ENCODE data around the gene NAALADL2. TPM values are rescaled to one million over a fixed set of nuclear protein-coding genes. Genes with fewer than 3 reads are reported as not detected.

Gene NAALADL2
- total and polyA plus RNA-seq, 8 donors, result 0.76 to 15.4 (median 7.9) TPM

DNA sequence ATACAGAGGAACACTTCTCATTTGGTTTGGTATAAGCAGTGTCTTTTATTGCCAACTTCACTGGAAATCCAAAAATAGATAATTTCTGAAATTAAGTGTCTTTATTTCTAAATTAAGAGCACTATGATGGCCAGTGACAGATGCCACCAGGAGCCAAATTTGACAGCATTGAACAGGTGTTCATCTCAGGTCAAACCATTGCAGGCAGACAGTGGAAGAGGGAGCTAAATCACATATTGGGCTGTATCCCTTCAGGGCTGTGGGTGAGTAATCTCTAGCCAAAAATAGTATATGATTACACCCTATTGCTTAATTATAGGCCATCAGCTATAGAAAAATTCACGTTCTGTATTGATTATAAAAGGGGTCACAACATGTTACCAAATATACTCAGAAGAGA lies 457.7 kb downstream of the NAALADL2 start:
- TF ChIP-seq, protein P1, sequence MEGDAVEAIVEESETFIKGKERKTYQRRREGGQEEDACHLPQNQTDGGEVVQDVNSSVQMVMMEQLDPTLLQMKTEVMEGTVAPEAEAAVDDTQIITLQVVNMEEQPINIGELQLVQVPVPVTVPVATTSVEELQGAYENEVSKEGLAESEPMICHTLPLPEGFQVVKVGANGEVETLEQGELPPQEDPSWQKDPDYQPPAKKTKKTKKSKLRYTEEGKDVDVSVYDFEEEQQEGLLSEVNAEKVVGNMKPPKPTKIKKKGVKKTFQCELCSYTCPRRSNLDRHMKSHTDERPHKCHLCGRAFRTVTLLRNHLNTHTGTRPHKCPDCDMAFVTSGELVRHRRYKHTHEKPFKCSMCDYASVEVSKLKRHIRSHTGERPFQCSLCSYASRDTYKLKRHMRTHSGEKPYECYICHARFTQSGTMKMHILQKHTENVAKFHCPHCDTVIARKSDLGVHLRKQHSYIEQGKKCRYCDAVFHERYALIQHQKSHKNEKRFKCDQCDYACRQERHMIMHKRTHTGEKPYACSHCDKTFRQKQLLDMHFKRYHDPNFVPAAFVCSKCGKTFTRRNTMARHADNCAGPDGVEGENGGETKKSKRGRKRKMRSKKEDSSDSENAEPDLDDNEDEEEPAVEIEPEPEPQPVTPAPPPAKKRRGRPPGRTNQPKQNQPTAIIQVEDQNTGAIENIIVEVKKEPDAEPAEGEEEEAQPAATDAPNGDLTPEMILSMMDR (IDR thresholded peaks at IDR 0.05), result no peak
- no peaks in the 10 kb centered on the region for H3K27me3 ChIP-seq
- no peaks in the 10 kb centered on the region for H3K4me1 ChIP-seq
- 42 to 64% methylated on average over 1 of the region's 1 CpG for WGBS, 2 donors
- no peak for DNase-seq
- H3K4me3 ChIP-seq, result no peak overlapping the region
- no peaks in the 10 kb centered on the region for H3K9me3 ChIP-seq
- no peak for FAIRE-seq
- H3K36me3 ChIP-seq, result no peaks in the 10 kb centered on the region
- no peak overlapping the region for H3K27ac ChIP-seq
- no peak for ATAC-seq
- intact Hi-C loops (cut with DNase I), result no loop called here

DNA sequence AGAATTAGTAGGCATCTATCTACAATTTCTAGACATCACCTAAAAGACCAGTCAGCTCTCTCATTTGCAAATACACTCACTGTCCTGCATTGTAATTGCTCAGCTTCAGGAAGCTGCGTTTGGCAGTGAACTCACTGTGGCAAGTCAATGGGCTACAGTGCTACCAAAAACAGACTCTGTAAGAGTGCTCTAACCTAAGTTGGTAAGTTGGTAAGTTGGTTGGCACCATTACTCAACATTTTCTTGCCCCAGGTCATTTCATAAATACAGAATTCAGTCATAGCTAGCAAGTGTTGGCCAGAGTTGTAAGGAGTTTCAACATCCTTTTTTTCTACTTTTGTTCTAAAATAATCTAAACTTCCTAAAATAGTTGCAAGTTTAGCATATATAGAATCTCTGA lies 466.3 kb downstream of the NAALADL2 start:
- WGBS, 2 donors, result 58 to 69% methylated on average over 1 of the region's 1 CpG
- TF ChIP-seq, protein P1 (IDR thresholded peaks at IDR 0.05), result no peak
- no peak for FAIRE-seq
- intact Hi-C loops (cut with DNase I), result no loop called here
- no peak for ATAC-seq
- no peak for DNase-seq
- no peaks in the 10 kb centered on the region for H3K9me3 ChIP-seq
- no peaks in the 10 kb centered on the region for H3K27me3 ChIP-seq
- H3K36me3 ChIP-seq, result no peaks in the 10 kb centered on the region
- no peaks in the 10 kb centered on the region for H3K4me1 ChIP-seq
- H3K27ac ChIP-seq, result no peak overlapping the region
- H3K4me3 ChIP-seq, result no peak overlapping the region

GRCh38 chr3:175326041-175326440 lies 466.9 kb downstream of the NAALADL2 start:
- FAIRE-seq, result no peak
- no peak for ATAC-seq
- no peak overlapping the region for H3K27ac ChIP-seq
- TF ChIP-seq, protein P1 (IDR thresholded peaks at IDR 0.05), result no peak
- DNase-seq, result no peak
- intact Hi-C loops (cut with DNase I), result no loop called here
- WGBS, 2 donors, result 78 to 84% methylated on average over 4 of the region's 4 CpGs
- H3K4me1 ChIP-seq, result no peaks in the 10 kb centered on the region
- H3K27me3 ChIP-seq, result no peaks in the 10 kb centered on the region
- no peak overlapping the region for H3K4me3 ChIP-seq
- H3K36me3 ChIP-seq, result no peaks in the 10 kb centered on the region
- H3K9me3 ChIP-seq, result no peaks in the 10 kb centered on the region

DNA sequence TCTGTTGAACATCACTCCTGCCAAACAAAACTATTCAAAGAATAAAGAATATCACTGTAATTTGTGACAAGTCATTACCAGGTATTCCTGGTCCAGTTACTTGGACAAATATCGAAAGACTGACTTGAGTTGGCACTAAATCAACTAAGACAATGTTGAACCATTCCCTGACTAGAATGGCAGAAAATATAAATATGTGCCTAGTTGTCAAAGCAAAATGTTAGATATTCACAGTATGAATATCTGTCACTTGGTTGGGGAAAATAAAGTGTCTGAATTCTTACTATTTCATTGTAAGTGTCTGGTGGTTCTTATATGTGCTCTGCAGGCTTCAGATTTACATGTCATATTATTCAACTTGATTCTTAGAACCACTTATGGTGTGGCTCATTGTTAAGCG lies 470.2 kb downstream of the NAALADL2 start:
- FAIRE-seq (no peak), ATAC-seq (no peak), DNase-seq (no peak)
- intact Hi-C loops (cut with DNase I), result no loop called here
- TF ChIP-seq, protein P1 (IDR thresholded peaks at IDR 0.05), result no peak
- 86 to 88% methylated on average over 2 of the region's 2 CpGs for WGBS, 2 donors
- Histone ChIP-seq H3K9me3 (no peaks in the 10 kb centered on the region), H3K27ac (no peak overlapping the region), H3K36me3 (no peaks in the 10 kb centered on the region), H3K27me3 (no peaks in the 10 kb centered on the region), H3K4me3 (no peak overlapping the region), H3K4me1 (no peaks in the 10 kb centered on the region)

- TF ChIP-seq, protein P1 (IDR thresholded peaks at IDR 0.05), result no peak
- intact Hi-C loops (cut with DNase I), result no loop called here
- H3K36me3 ChIP-seq, result no peaks in the 10 kb centered on the region
- DNase-seq, result no peak
- no peaks in the 10 kb centered on the region for H3K27me3 ChIP-seq
- FAIRE-seq, result no peak
- H3K4me1 ChIP-seq, result no peaks in the 10 kb centered on the region
- ATAC-seq, result no peak
- H3K27ac ChIP-seq, result no peak overlapping the region
- H3K9me3 ChIP-seq, result no peaks in the 10 kb centered on the region
- H3K4me3 ChIP-seq, result no peak overlapping the region
- 35 to 50% methylated on average over 2 of the region's 2 CpGs for WGBS, 2 donors
Measured at GRCh38 chr3:175335229-175335628, 476.1 kb downstream of the NAALADL2 start.
